Measurements from ENCODE around the gene CRB3.

DNA sequence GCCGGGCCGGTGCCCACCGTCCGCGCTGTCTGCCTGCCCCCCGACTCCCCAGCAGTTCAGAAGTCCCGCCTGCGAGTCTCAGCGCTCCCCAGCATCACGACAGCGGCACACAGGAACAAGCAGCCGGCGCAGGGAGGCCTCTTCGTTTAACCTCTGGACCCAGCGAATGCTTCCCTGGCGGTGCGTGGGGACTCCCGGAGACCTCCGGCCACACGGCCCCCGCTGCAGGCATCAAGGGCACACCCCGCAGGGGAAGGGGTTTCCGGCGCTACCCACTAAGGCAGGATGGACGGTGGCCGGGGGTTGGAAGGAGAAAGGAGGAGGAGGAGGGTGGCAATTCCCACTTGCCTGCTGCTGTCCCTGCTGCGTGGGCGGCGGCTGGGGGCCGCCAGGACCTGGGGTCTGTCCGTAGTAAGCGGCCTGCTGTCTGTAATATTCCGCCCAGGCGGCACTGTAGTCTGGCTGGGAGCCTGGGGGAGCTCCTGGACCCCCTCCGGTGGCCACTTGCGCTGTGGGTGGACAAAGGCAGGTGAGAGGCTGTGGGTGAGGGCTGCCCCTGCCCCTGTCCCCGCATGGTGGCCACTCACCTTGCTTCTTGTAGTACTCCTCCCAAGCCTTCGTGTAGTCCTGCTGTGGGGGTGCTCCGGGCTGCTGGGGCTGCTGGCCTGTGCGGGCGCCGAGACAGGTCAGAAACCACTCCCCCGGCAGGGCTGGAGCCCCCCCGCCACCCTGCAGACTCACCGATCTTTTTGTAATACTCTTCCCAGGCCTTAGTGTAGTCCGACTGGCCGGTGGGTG lies 49.1 kb upstream of the CRB3 start:
- no peak for TF ChIP-seq POLR2AphosphoS5 (IDR thresholded peaks at IDR 0.05; ENCODE audit: low read depth, low read length)
- no peak for TF ChIP-seq SIN3A (IDR thresholded peaks at IDR 0.05; ENCODE audit: borderline replicate concordance, insufficient read depth, low read length)
- no peak for TF ChIP-seq TAF1 (IDR thresholded peaks at IDR 0.05; ENCODE audit: borderline replicate concordance, insufficient read depth, low read length)
